ENCODE measurements around the gene GPR146. TPM values are rescaled to one million over a fixed set of nuclear protein-coding genes. Genes with fewer than 3 reads are reported as not detected.

Gene GPR146
- total and polyA plus RNA-seq, 2 of the 13 experiments (the other 11 are each of a cell fraction or from before 2014, with no cell fraction given): 2.0 to 15.9 TPM

GRCh38 chr7:1065585-1066241, 21.4 kb downstream of the GPR146 start (continued):
- TF ChIP-seq ZNF800 (CRISPR knock-in tag; IDR thresholded peaks at IDR 0.05) (peak; percentile 70; the same call in 1 of the 2 replicates), ZMYM4 (CRISPR knock-in tag; IDR thresholded peaks at IDR 0.05) (no peak; the same call in 1 of the 2 replicates), ZNF619 (CRISPR knock-in tag; IDR thresholded peaks at IDR 0.05) (no peak), DNMT3B (CRISPR knock-in tag; conservative IDR thresholded peaks at IDR 0.05) (no peak), ZNF550 (CRISPR knock-in tag; IDR thresholded peaks at IDR 0.05; ENCODE audit: borderline replicate concordance) (no peak), FOXA3 (CRISPR knock-in tag; IDR thresholded peaks at IDR 0.05) (no peak), SUZ12 (IDR thresholded peaks at IDR 0.05; ENCODE audit: low read depth, low read length) (no peak), ZUFSP (CRISPR knock-in tag; IDR thresholded peaks at IDR 0.05; ENCODE audit: borderline replicate concordance) (no peak), JARID2 (CRISPR knock-in tag; IDR thresholded peaks at IDR 0.05; ENCODE audit: insufficient replicate concordance) (no peak), ZNF772 (CRISPR knock-in tag; IDR thresholded peaks at IDR 0.05) (no peak), PREB (CRISPR knock-in tag; IDR thresholded peaks at IDR 0.05) (0 out of 2 replicates have a peak, but pooled peaks have one; percentile 24), KMT2A (CRISPR knock-in tag; IDR thresholded peaks at IDR 0.05) (0 out of 2 replicates have a peak, but pooled peaks have one; percentile 54), ZSCAN29 (CRISPR knock-in tag; conservative IDR thresholded peaks at IDR 0.05) (no peak), ZNF788 (CRISPR knock-in tag; IDR thresholded peaks at IDR 0.05; ENCODE audit: borderline replicate concordance) (no peak), ZNF431 (CRISPR knock-in tag; IDR thresholded peaks at IDR 0.05; ENCODE audit: borderline replicate concordance, low read depth) (no peak), ZEB1 (IDR thresholded peaks at IDR 0.05; ENCODE audit: insufficient replicate concordance, low read depth) (no peak), TBP (CRISPR knock-in tag; IDR thresholded peaks at IDR 0.05) (no peak), ZKSCAN1 (IDR thresholded peaks at IDR 0.05; ENCODE audit: low read length) (no peak), ZNF547 (CRISPR knock-in tag; IDR thresholded peaks at IDR 0.05) (no peak), HDAC6 (IDR thresholded peaks at IDR 0.05; ENCODE audit: low read depth, low read length) (no peak), ZNF383 (CRISPR knock-in tag; IDR thresholded peaks at IDR 0.05; ENCODE audit: borderline replicate concordance) (no peak), ZNF75D (CRISPR knock-in tag; IDR thresholded peaks at IDR 0.05; ENCODE audit: borderline replicate concordance) (no peak), TFE3 (CRISPR knock-in tag; IDR thresholded peaks at IDR 0.05) (no peak), RBFOX2 (IDR thresholded peaks at IDR 0.05; ENCODE audit: low read depth, low read length) (no peak), ZNF33B (CRISPR knock-in tag; IDR thresholded peaks at IDR 0.05) (no peak), PHF8 (CRISPR knock-in tag; IDR thresholded peaks at IDR 0.05) (no peak)

All from HepG2 (cell line).